HCT116 (cell line): ENCODE results near the gene ZC3H8. TPM values are rescaled to one million over a fixed set of nuclear protein-coding genes. Genes with fewer than 3 reads are reported as not detected.

ENCODE experiments used
- ATAC-seq: fragments of 200-7000 bp; cut with Tn5 transposase; 2 replicates; pipeline ENCODE4 v1.9.1; 2020; ENCODE audit warnings: mild to moderate bottlenecking, moderate library complexity
- BruUV-seq: library from RNA; stranded (reverse); fragments of 400-500 nt; replicated peaks from 2 replicates; lab custom pipeline; 2021; lab: Mats Ljungman, UMichigan
- CTCF ChIA-PET: fragments of 300-600 bp; sonication (Branson Sonifier 250); formaldehyde crosslinking; loops from one replicate; lab custom pipeline; 2021; ENCODE audit warnings: antibody characterized with exemption; lab: Charles Lee
- POLR2A ChIA-PET: fragments of 300-600, 350-600 bp; sonication (Branson Sonifier 250); formaldehyde crosslinking; loops from one replicate; lab custom pipeline; 2021; ENCODE audit warnings: antibody characterized with exemption; lab: Charles Lee
- RAD21 ChIA-PET, 2 experiments: fragments of 300-600 bp; sonication (Branson Sonifier 250); formaldehyde crosslinking; loops; one replicate each; lab custom pipeline; 2023; ENCODE audit warnings: low total read pairs in 2 of 2; ENCODE audit not compliant: uncharacterized antibody in 2 of 2, unreplicated experiment in 2 of 2, low non-redundant PET in 1 of 2; lab: Charles Lee
- DNase-seq: peaks from one replicate; pipeline ENCODE4 v3.0.0-alpha.2; 2010; ENCODE audit warnings: low read depth, low spot score
- H2AFZ ChIP-seq: fragments of 200-600 bp; shearing (Covaris generic), sonication (generic); 2 replicates; pipeline ENCODE4 v1.6.1; 2017; ENCODE audit warnings: low read depth, mixed run types, mixed read lengths, antibody characterized with exemption, low read length; ENCODE audit not compliant: poor library complexity, severe bottlenecking
- H3K27ac ChIP-seq: 2 replicates; pipeline ENCODE4 v1.5.1; 2012; ENCODE audit warnings: low read depth, low read length
- H3K27me3 ChIP-seq: fragments of 200-600 bp; sonication (generic); 2 replicates; pipeline ENCODE4 v1.6.1; 2016; ENCODE audit warnings: mixed run types, low read length, mixed read lengths; ENCODE audit not compliant: insufficient read depth
- H3K36me3 ChIP-seq, 2 experiments: fragments of 200-500 bp in 1 of 2; fragments of 200-600 bp in 1 of 2; sonication (Bioruptor generic) in 1 of 2; sonication (generic) in 1 of 2; 2 replicates each; pipeline versions ENCODE4 v1.5.1 to v1.6.1; 2014 to 2016; ENCODE audit warnings: low read length in 2 of 2, inconsistent platforms in 1 of 2, mixed read lengths in 1 of 2, mixed run types in 1 of 2; ENCODE audit not compliant: insufficient read depth in 2 of 2, control insufficient read depth in 1 of 2
- H3K4me1 ChIP-seq, 2 experiments: fragments of 200-600 bp in 1 of 2; sonication (generic) in 1 of 2; 2 replicates each; pipeline versions ENCODE4 v1.5.1 to v1.6.1; 2012 to 2017; ENCODE audit warnings: low read length in 2 of 2, inconsistent platforms in 1 of 2, mild to moderate bottlenecking in 1 of 2, mixed read lengths in 1 of 2, mixed run types in 1 of 2, moderate library complexity in 1 of 2; ENCODE audit not compliant: insufficient read depth in 2 of 2, control insufficient read depth in 1 of 2
- H3K4me2 ChIP-seq: fragments of 200-600 bp; sonication (generic); 2 replicates; pipeline ENCODE4 v1.6.1; 2017; ENCODE audit warnings: mixed run types, low read length, mixed read lengths
- H3K4me3 ChIP-seq, 2 experiments: fragments of 200-600 bp in 1 of 2; sonication (generic) in 1 of 2; replicated peaks in 1 of 2; 2 replicates each; pipeline ENCODE4 v1.5.1; 2011 to 2016; ENCODE audit warnings: low read length in 2 of 2, control low read depth in 1 of 2, low read depth in 1 of 2, mild to moderate bottlenecking in 1 of 2, mixed read lengths in 1 of 2, mixed run types in 1 of 2
- H3K79me2 ChIP-seq: fragments of 200-600 bp; sonication (generic); 2 replicates; pipeline ENCODE4 v1.6.1; 2017; ENCODE audit warnings: mild to moderate bottlenecking, mixed run types, low read length, moderate library complexity, mixed read lengths; ENCODE audit not compliant: insufficient read depth
- H3K9ac ChIP-seq: fragments of 200-600 bp; sonication (generic); 2 replicates; pipeline ENCODE4 v1.6.1; 2016; ENCODE audit warnings: low read length, mixed read lengths
- H3K9me2 ChIP-seq: fragments of 200-600 bp; sonication (generic), shearing (Covaris generic); 2 replicates; pipeline ENCODE4 v1.6.1; 2017; ENCODE audit warnings: mixed run types, mild to moderate bottlenecking, moderate library complexity; ENCODE audit not compliant: insufficient read depth
- H3K9me3 ChIP-seq, 2 experiments: fragments of 200-500 bp in 1 of 2; fragments of 200-600 bp in 1 of 2; sonication (Bioruptor generic) in 1 of 2; sonication (generic) in 1 of 2; 2 replicates each; pipeline ENCODE4 v1.6.1; 2014 to 2017; ENCODE audit warnings: low read length in 2 of 2, mixed read lengths in 2 of 2, inconsistent platforms in 1 of 2, low read depth in 1 of 2, mild to moderate bottlenecking in 1 of 2, mixed run types in 1 of 2, moderate library complexity in 1 of 2; ENCODE audit not compliant: control insufficient read depth in 1 of 2, insufficient read depth in 1 of 2
- H4K20me1 ChIP-seq: fragments of 200-600 bp; sonication (generic), shearing (Covaris generic); 2 replicates; pipeline ENCODE4 v1.6.1; 2017; ENCODE audit warnings: mixed run types, mild to moderate bottlenecking, moderate library complexity; ENCODE audit not compliant: insufficient read depth
- EZH2 ChIP-seq: fragments of 200-600 bp; sonication (generic); IDR thresholded peaks from 2 replicates; pipeline ENCODE4 v1.6.1; 2017; ENCODE audit warnings: antibody characterized with exemption, mixed run types
- JUND ChIP-seq: IDR thresholded peaks from 2 replicates; pipeline ENCODE4 v1.6.1; 2012
- MAX ChIP-seq: IDR thresholded peaks from 2 replicates; pipeline ENCODE4 v1.6.1; 2012
- POLR2AphosphoS5 ChIP-seq: IDR thresholded peaks from 2 replicates; pipeline ENCODE4 v1.6.1; 2011; ENCODE audit warnings: mild to moderate bottlenecking, low read depth, low read length, moderate library complexity
- ZFX ChIP-seq: fragments of 450-650 bp; IDR thresholded peaks from 2 replicates; pipeline ENCODE4 v1.6.1; 2017
- intact Hi-C: fragments of 100-400 bp; cut with micrococcal nuclease; formaldehyde crosslinking; loops from 2 replicates; pipeline ENCODE4 v1.10.0; 2022
- total RNA-seq: library from RNA; stranded (reverse); gene quantifications from one replicate; pipeline ENCODE4 v1.2.1, GENCODE V29; 2021; ENCODE audit not compliant: unreplicated experiment

The ZC3H8 gene
- total RNA-seq, 1 experiment from 2014 or later = 13.4 TPM

GRCh38 chr2:112220831-112221230 is 34.0 kb downstream of the ZC3H8 start:
- ChIA-PET CTCF (no interaction called here), POLR2A (no interaction called here)
- no TSS peak for BruUV-seq

GRCh38 chr2:112220186-112220585 is 34.7 kb downstream of the ZC3H8 start:
- no peak for ATAC-seq
- H4K20me1 ChIP-seq = no peaks in the 10 kb centered on the region
- no peaks in the 10 kb centered on the region for H3K27me3 ChIP-seq
- RAD21 ChIA-PET = no interaction called here
- CTCF ChIA-PET = no interaction called here
- POLR2A ChIA-PET = no interaction called here
- DNase-seq = no peak
- no peak overlapping the region for H2AFZ ChIP-seq
- H3K4me1 ChIP-seq = no peaks in the 10 kb centered on the region
- no peaks in the 10 kb centered on the region for H3K79me2 ChIP-seq
- intact Hi-C loops = no loop called here
- no peaks in the 10 kb centered on the region for H3K9me2 ChIP-seq
- no peak overlapping the region for H3K27ac ChIP-seq
- H3K36me3 ChIP-seq = peaks cover under 1 to 8% of the 10 kb centered on the region in 2 experiments; a peak in 3 of 4 replicates
- no peak for TF ChIP-seq ZFX
- TF ChIP-seq EZH2 = no peak
- no peak for TF ChIP-seq MAX
- BruUV-seq = no TSS peak
- no peak overlapping the region for H3K4me3 ChIP-seq
- H3K9me3 ChIP-seq = no peaks in the 10 kb centered on the region
- no peak overlapping the region for H3K9ac ChIP-seq
- H3K4me2 ChIP-seq = no peak overlapping the region

More at GRCh38 chr2:112220831-112221230, 34.0 kb downstream of the ZC3H8 start:
- H3K36me3 ChIP-seq = peaks cover 0 to 8% of the 10 kb centered on the region in 2 experiments; a peak in 3 of 4 replicates
- H3K4me2 ChIP-seq = no peak overlapping the region
- TF ChIP-seq JUND (no peak), POLR2AphosphoS5 (no peak), ZFX (no peak)
- no peak for DNase-seq
- no peak overlapping the region for H3K27ac ChIP-seq
- H3K9ac ChIP-seq = no peak overlapping the region
- no peaks in the 10 kb centered on the region for H3K9me3 ChIP-seq
- RAD21 ChIA-PET = no interaction called here
- intact Hi-C loops = no loop called here
- no peak overlapping the region for H3K4me3 ChIP-seq
- no peaks in the 10 kb centered on the region for H3K27me3 ChIP-seq
- ATAC-seq = no peak
- no peaks in the 10 kb centered on the region for H3K79me2 ChIP-seq
- no peaks in the 10 kb centered on the region for H3K4me1 ChIP-seq
- H4K20me1 ChIP-seq = no peaks in the 10 kb centered on the region
- no peaks in the 10 kb centered on the region for H3K9me2 ChIP-seq
- no peak overlapping the region for H2AFZ ChIP-seq
